GM18505 (cell line): Measurements from ENCODE around the gene TAOK2.
"Not testable (repeated sequence)": the region's sequence is repeated elsewhere in the genome, so short reads cannot be mapped to it uniquely, and the experiment has no call there.

Experiments used
- ATAC-seq: cut with Tn5 transposase; IDR thresholded peaks from one replicate; pipeline ENCODE4 v1.9.1; 2021; ENCODE audit not compliant: unreplicated experiment
- POLR2A ChIP-seq: IDR thresholded peaks from 4 replicates; pipeline ENCODE4 v1.6.1; 2011; ENCODE audit warnings: borderline replicate concordance; ENCODE audit not compliant: insufficient read depth, insufficient read length; ENCODE audit errors: extremely low read depth

TAOK2 gene

GRCh38 chr16:30007378-30007895, 33.8 kb downstream of the TAOK2 start:
- TF ChIP-seq POLR2A = no peak
- ATAC-seq = no peak

GRCh38 chr16:30009085-30009862, 35.6 kb downstream of the TAOK2 start:
- TF ChIP-seq POLR2A = no peak
- ATAC-seq = no peak

- ATAC-seq = no peak
Observed at GRCh38 chr16:30009990-30010843, 36.5 kb downstream of the TAOK2 start.

GRCh38 chr16:30010844-30011713, 37.4 kb downstream of the TAOK2 start, which contains the start of gene DOC2A:
TSS of gene DOC2A (minus strand) at chr16:30011027. CDS start at chr16:30010222, 805 bp downstream.
- ATAC-seq = no peak
- no peak for TF ChIP-seq POLR2A

More at GRCh38 chr16:30009990-30010843, 36.5 kb downstream of the TAOK2 start:
- TF ChIP-seq POLR2A = no peak

DNA sequence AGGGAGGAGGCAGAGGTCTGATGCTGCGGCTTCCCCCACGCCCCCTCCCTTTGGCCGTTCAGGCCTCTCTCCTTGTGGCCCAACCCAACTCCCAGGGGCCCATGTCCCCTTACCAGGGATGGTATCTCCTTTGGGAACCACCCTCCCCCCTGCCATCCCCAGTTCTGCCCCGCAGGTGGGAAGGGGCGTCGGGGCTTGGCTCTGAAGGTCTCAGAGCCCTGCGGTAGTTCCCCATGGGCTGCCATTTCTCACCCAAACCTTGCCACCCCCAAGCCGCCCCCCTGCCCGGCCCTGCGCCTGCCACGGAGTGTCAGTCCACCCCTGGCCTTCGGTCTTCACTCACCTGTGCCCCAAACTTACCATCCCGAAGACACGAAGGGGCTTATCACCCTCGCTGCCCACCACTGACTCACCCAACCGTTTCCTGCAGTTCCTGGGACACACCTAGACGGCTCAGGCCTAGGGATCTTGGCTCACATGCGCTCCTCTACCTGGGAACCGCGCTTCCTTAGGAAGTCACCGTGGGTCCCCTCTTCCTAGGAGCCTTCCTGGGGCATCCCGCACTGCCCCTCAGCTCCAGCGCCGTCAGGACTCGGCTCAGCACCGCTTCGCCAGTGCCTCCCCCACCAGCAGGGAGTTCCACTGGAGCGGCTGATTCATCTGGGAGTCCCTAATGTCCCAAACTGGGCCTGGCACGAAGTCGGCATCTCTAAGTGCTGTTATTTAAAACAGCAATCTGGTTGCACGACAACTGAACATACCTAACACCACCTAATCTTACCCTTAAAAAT, 38.2 kb downstream of the TAOK2 start:
- no peak for ATAC-seq

GRCh38 chr16:30012598-30012997, 38.9 kb downstream of the TAOK2 start:
- ATAC-seq = not testable (repeated sequence)

More for the DNA sequence above, 38.2 kb downstream of the TAOK2 start:
- no peak for TF ChIP-seq POLR2A

- ATAC-seq = not testable (repeated sequence)
Observed at GRCh38 chr16:30015450-30015849, 41.8 kb downstream of the TAOK2 start.

DNA sequence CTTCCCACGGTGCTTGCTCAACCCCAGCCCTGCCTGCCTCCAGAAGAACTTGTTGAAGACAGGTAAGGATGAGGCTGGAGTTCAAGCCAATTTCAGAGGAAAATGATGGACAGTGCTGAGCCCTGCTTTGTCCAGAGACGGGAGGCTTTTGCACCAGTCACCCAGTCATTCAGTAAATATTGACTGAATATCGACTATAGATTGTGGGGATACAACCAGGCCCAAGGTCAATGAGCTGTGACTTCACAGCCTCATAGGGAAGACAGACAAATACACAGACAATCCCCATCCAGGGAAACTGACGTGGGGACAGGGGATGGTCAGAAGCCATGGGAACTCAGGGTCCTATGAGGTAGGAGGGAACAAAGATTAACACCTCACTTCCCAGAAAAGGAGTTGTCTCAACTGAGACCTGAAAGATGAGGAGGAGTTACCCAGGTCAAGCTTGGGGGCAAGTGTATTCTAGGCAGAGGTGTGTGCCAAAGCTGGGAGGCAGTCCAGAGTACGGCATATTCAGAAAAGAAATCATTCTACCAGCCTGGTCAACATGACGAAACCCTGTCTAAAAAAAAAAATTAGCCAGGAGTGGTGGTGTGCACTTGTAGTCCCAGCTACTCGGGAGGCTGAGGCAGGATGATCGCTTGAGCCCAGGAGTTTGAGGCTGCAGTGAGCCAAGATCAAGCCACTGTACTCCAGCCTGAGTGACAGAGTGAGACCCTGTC, 43.0 kb downstream of the TAOK2 start:
- no peak for TF ChIP-seq POLR2A
- no peak for ATAC-seq

- no peak for TF ChIP-seq POLR2A
- ATAC-seq = no peak
Observed at GRCh38 chr16:30017277-30017656, 43.6 kb downstream of the TAOK2 start.

DNA sequence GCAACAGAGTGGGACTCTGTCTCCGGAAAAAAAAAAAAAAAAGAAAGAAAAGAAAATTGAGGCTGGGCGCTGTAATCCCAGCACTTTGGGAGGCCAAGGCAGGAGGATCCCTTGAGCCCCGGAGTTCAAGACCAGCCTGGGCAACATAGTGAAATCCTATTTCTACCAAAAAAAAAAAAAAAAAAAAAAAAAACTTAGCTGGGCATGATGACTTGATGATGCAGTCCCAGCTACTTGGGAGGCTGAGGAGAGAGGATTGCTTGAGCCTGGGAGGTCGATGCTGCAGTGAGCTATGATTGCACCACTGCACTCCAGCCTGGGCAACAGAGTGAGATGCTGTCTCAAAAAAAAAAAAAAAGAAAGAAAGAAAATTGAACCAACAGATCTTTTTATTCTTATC, 44.3 kb downstream of the TAOK2 start:
- not testable (repeated sequence) for ATAC-seq

DNA sequence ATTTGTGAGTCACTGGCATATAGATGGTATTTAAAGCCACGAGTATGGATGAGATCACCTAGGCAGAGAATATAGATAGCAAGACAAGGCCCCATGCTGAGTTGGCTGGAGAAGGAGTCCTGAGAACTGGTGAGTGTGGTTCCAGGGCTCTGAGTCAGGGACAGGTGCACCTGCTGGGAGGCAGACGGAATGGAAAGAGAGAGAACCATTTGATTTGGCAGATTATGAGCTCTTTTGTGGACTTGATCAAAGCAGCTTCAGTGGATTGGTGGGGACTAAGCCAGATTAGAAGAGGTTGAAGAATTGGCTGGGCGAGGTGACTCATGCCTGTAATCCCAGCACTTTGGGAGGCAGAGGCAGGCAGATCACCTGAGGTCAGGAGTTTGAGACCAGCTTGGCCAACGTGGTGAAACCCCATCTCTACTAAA, 45.1 kb downstream of the TAOK2 start:
- no peak for ATAC-seq

GRCh38 chr16:30022887-30023286, 49.2 kb downstream of the TAOK2 start, which contains the start of gene C16orf92:
TSS of gene C16orf92 (plus strand) at chr16:30023198. CDS start at chr16:30023341, 143 bp downstream.
- ATAC-seq = no peak

More for the DNA sequence above, 45.1 kb downstream of the TAOK2 start:
- no peak for TF ChIP-seq POLR2A

More at GRCh38 chr16:30022887-30023286, 49.2 kb downstream of the TAOK2 start, which contains the start of gene C16orf92:
- no peak for TF ChIP-seq POLR2A
